CD4-positive, alpha-beta T cell treated with Interleukin-6 for 4 hours (primary cell): ENCODE measurements around the gene TXNRD2.

Experiments used
- DNase-seq: peaks from one replicate; pipeline ENCODE4 v3.0.0-alpha.2; 2020; ENCODE audit warnings: mixed read lengths

The TXNRD2 gene

DNA sequence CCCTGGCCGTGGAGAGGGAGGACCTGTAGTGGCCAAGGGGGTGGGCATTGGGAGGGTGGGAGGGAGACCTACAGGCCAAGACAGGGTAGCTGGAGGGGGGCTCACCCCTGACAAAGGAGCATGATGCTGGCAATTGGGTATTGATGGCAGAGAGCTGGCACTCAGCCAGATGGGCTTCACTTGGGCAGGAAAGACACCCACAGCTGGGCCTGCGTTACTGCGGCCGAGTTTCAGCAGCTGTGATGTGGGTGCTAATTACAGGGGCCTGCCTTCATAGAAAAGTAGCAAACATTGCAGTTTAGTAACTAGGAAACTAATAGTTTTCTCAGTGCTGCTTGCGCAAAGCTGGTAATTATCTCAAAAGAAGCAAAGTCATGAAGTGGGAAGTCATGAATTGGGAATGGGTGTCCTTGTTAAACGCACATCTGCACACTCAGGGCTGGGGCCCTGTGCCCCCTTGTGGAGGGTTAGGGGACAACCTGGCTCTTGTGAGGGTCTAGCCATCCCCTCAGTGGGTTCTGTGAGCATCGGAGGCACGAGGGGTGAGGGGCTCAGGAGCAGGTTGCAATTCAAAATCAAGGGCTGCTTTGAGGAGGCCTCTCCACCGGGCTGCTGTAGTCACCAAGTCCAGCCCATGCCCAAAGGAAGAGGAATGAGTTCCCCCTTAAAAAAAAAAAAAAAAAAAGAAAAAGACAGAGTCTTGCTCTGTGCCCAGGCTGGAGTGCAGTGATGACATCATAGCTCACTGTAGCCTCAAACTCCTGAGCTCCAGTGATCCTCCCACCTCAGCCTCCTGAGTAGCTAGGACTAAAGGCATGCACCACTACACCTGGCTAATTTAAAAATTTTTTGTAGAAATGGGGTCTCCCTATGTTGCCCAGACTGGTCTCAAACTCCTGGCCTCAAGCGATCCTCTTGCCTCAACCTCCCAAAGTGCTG, 24.4 kb upstream of the TXNRD2 start:
- DNase-seq, result no peak

DNA sequence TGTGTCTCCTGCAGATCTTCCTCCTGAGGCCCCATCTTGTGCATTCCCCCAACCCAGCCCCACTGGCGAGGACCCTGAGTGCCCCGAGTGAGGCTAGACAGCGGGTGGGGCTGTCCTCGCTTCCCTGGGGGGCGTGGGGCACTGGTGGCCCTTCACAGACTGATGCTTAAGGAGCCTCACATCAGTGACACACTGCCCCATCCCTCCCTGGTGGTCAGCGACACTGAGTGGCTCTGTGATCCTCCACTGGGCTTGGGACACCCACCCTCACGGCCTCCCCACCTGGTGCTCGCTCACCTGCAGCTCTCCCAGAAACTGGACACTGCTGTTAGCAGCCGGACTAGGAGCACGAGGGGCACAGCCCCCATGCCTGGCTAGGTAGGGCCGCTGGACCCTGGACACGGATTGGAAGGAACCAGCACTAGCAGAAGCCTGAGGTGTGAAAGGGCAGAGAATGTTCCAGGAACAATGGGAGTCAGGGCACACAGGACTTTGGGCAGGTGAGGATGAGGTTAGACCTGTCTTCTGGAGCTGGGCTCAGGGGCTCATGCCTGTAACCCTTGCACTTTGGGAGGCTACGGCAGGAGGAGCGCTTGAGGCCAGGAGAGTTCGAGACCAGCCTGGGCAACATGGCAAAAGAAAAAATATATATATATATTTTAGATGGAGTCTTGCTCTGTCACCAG, 23.2 kb upstream of the TXNRD2 start:
- DNase-seq, result no peak

DNA sequence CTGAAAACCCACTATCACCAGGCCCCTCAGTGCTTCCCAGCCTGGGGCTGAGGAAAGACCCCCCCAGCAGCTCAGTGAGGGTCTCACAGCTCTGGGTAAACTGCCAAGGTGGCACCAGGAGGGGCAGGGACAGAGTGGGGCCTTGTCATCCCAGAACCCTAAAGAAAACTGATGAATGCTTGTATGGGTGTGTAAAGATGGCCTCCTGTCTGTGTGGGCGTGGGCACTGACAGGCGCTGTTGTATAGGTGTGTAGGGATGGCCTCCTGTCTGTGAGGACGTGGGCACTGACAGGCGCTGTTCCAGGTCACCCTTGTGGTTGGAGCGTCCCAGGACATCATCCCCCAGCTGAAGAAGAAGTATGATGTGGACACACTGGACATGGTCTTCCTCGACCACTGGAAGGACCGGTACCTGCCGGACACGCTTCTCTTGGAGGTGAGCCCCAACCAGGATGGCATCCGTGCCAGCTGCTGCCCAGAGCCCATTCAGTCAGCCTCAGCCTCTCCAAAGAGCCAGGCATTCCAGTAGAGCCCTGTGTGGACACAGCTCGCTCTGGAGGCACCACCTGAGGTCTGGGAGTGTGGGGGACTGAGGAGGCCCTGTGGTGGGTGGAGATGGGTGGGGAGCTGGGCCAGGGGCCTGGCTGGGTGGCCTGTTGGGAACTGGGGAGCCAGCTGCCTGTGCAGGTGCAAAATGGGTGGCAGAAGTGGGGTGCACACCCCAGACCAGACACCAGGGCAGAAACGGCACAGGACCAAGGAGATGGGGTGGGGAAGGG, 22.4 kb upstream of the TXNRD2 start:
- DNase-seq, result no peak

- no peak for DNase-seq
These were observed 21.5 kb upstream of the TXNRD2 start for GRCh38 chr22:19962909-19963806.

- peak; percentile 59 for DNase-seq
These were observed 20.8 kb upstream of the TXNRD2 start for GRCh38 chr22:19962246-19962908.

DNA sequence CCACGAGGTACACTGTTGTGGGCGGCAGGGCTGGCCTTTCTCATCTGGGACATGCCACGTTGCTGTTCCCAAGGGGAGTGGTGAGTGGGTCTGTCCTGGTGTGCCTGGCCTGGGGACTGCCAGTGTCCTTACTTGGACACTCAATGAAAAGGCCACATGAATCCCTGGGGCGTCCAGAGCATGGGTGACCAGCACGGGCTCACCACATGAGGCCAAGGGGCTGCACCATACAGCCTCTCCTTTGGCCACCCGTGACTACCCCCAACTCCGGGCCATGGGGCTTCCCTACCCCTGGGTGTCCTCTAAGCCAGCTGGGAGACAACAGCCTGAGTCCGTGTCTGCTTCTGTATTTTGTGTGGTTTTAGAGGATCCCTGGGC, 20.2 kb upstream of the TXNRD2 start:
- no peak for DNase-seq

GRCh38 chr22:19961201-19961580, 19.6 kb upstream of the TXNRD2 start:
- no peak for DNase-seq

DNA sequence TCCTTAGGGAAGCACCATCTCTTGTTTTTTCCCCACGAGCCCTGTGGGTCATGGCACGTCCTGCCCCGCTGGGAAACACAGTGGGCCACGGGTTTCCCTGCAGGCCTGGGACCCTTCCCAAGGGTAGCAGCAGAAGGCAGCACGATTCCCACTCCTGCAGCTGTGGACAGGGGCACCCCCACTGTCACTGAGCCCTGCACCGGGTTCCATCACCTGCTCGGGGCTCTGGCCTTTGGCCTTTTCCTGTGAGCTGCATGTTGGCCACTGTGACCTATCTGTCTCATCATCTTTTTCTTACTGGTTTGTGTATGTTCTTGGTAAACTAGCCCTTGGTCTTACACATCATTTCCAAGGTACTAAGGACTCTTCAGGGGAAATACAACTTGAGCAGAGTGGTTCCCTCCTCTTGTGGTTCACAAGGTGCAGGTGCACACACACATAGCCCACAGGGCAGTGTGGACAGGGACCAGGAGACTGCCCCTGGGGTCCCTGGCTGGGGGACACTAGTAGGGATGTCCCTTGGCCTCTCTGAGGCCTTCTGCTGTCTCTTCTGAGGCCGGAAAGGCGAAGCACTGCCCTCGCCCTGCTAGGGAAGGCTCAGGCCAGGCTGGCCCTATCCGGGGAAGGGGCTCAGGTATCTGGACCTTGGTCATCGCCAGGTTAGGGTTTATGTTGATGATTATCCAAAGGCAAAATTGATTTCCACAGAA, 19.0 kb upstream of the TXNRD2 start:
- no peak for DNase-seq

GRCh38 chr22:19959587-19960490, 18.2 kb upstream of the TXNRD2 start:
- no peak for DNase-seq

DNA sequence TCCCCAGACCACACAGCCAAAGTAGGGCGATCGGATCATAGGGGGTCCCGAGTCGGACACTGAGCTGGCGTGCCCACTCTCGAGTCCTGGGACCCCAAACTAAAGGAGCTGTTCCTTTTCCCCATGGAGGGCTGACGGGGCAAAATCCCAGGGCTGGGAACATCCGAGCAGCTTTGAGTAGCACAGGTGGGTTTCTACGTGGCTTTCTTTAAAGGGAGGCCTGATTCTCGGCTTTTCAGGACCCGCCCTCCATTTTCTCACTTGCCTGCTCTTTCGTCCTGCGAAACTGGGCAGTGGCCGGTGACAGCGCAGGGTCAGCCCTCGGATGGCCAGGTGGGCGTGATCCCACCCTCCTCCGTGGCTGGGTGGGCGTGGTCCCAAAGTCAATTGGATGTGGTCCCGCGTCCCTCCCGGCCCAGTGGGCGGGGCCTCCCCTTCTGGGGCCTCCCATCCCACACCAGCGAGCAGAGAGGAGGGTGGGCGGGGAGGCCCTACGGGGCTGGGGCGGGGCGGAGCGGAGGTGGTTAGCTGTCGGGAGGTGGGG, 17.5 kb upstream of the TXNRD2 start:
- DNase-seq, result no peak

DNA sequence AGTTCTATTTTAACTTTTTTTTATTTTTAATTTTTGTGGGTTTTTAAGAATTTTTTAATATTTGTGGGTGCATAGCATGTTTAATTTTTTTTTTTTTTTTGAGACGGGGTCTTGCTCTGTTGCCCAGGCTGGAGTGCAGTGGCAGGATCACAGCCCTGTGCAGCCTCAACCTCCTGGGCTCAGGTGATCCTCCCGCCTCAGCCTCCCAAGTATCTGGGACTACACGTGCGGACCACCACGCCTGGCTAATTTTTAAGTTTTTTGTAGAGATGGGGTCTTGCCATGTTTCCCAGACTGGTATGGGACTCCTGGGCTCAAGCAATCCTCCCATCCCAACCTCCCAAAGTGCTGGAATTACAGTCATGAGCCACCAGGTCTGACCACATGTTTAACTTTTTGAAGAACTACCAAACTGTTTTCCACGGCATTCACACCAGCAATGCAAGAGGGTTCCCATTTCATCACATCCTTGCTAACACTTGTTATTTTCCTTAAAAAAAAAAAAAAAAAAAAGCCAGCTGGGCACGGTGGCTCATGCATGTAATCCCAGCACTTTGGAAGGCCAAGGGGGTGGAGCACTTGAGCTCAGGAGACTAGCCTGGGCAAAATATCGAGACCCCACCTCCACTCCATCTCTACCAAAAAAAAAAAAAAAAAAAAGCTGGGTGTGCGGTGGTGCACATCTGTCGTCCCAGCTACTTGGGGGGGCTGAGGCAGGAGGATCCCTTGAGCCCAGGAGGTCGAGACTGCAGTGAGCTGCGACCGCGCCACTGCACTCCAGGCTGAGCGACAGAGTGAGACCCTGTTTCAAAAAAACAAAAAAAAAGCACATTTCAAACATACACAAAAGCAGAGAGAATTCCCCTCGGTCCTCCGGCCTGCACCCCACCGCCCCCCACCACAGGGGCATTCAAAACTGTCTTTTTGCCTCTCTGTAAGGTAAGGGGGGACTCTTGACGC, 16.7 kb upstream of the TXNRD2 start:
- no peak for DNase-seq

DNA sequence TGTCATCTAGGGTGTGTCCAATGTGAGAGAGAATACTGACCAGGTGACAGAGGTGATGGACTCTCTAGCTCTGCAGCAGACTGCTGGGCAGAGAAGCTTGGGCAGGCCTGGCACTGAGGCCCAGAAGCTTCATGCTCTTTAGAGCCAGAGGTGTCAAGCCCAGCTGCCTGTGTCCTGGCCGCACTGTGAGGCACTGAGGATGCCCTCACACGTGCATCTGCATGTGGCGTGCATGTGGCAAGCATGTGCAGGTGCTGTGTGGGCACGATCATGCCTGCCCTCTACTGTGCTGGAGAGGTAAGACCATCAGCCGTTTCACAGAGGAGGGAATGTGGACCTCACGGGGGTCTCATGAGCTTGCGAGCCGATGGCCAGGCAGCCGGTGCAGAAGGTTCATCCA, 15.8 kb upstream of the TXNRD2 start:
- no peak for DNase-seq

GRCh38 chr22:19955241-19956128, 13.9 kb upstream of the TXNRD2 start:
- DNase-seq, result no peak

- no peak for DNase-seq
These were observed 9.7 kb upstream of the TXNRD2 start for GRCh38 chr22:19951346-19951745.

GRCh38 chr22:19948057-19948760, 6.6 kb upstream of the TXNRD2 start:
- DNase-seq, result no peak

DNA sequence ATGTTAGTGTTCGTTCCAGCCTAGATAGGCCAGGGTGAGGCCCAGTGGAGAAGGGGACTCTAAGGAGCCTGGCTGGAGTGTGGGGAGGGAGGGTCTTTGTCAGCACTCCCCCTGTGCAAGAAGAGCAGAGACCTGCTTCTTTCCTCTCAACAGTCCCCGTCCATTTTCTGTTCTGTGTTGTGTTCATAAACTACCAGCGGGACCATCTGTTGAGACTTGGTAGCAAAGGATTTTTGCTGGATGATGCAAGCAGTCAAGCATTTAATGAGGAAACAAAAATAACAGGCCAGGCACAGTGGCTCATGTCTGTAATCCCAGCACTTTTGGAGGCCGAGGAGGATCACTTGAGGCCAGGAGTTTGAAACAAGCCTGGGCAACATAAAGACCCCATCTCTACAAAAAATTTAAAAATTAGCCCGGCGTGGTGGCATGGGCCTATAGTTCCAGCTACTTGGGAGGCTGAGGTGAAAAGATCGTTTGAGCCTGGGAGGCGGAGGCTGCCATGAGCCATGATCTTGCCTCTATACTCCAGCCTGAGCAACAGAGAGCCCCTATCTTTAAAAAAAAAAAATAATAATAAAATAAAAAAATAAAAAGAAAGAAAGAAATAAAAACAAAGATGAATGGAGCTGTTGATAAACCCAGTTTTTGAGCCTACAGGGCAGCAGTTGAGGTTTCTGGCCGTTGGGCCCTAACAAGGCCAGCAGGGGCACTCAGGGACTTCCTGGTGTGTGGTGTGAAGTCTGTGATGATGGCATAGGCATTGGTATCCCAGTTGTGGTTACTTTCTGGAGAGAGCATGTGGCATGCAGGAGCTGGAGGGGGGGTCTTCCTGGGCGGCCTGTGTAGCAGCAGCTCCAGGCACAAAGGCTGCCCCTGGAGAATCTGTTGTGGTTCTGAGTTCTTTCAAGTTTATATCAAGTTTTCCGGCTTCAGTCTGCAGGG, 1.7 kb upstream of the TXNRD2 start:
- no peak for DNase-seq
